DND-41 (cell line): ENCODE data around the gene PIK3C3.

Source experiments
- EZH2 ChIP-seq: IDR thresholded peaks from 3 replicates; pipeline ENCODE4 v1.6.1; 2012; ENCODE audit warnings: borderline replicate concordance, low read depth, mild to moderate bottlenecking, moderate library complexity, low read length, inconsistent platforms; ENCODE audit not compliant: severe bottlenecking
- TF ChIP-seq, protein P1 (sequence below): IDR thresholded peaks from 2 replicates; pipeline ENCODE4 v1.5.1; 2012; ENCODE audit warnings: borderline replicate concordance, low read length, moderate library complexity, mild to moderate bottlenecking; ENCODE audit not compliant: poor library complexity, severe bottlenecking; ENCODE audit errors: extremely low read depth

DNA sequence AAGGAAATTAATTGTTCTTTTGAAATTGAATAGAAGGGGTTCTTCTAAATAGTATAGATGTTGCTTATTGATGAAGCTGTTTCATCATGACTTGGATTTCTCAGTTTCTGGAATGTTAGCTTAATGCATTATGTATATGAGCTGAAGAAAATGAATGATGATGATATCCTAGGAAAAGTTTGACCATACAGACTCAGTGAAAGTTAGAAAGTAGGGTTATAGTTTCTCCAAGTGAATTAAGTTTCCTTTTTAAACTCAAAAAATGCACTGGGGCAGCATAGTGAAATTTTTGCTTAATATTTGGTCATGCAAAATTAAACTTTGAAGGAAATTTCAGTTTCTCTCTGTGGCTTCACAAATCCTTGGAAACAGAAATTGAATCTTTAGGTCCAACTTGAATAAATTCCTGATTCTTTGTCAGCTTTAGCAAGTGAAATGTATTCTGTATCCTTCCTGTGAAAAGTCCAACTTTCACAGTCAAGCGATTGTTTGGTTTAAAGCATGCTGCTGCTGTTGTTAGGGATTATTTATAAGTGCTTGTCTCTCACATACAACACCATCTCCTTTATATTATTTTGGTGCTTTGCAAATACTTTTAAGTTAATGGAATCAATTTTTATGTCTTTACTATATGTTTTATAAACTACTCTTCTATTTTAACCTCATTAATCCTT, 78.2 kb downstream of the PIK3C3 start:
- TF ChIP-seq, protein P1, sequence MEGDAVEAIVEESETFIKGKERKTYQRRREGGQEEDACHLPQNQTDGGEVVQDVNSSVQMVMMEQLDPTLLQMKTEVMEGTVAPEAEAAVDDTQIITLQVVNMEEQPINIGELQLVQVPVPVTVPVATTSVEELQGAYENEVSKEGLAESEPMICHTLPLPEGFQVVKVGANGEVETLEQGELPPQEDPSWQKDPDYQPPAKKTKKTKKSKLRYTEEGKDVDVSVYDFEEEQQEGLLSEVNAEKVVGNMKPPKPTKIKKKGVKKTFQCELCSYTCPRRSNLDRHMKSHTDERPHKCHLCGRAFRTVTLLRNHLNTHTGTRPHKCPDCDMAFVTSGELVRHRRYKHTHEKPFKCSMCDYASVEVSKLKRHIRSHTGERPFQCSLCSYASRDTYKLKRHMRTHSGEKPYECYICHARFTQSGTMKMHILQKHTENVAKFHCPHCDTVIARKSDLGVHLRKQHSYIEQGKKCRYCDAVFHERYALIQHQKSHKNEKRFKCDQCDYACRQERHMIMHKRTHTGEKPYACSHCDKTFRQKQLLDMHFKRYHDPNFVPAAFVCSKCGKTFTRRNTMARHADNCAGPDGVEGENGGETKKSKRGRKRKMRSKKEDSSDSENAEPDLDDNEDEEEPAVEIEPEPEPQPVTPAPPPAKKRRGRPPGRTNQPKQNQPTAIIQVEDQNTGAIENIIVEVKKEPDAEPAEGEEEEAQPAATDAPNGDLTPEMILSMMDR: no peak
- TF ChIP-seq EZH2: no peak
